Spleen (tissue), 7 donors: ENCODE data around the gene TENM4.

Experiments
- POLR2A ChIP-seq, 3 donors: fragments of 450-650 bp; IDR thresholded peaks; one replicate each; pipeline ENCODE4 v1.5.1; 2017; ENCODE audit warnings: antibody characterized with exemption in 3 of 3, mild to moderate bottlenecking in 1 of 3
- POLR2AphosphoS5 ChIP-seq, 3 donors: sonication (generic); formaldehyde crosslinking; IDR thresholded peaks; one replicate each; pipeline ENCODE4 v1.5.1; 2017; ENCODE audit warnings: antibody characterized with exemption in 3 of 3
- TF ChIP-seq, protein P1 (sequence below), 11 experiments: fragments of 200-600 bp in 7 of 11; fragments of 450-650 bp in 4 of 11; sonication (generic) in 4 of 11; IDR thresholded peaks in 8 of 11; conservative IDR thresholded peaks in 3 of 11; 1 replicate in 7 of 11; 2 replicates in 4 of 11; pipeline versions ENCODE4 v1.4.0 to v1.8.0; 2016 to 2021; ENCODE audit warnings: antibody characterized with exemption in 11 of 11, inconsistent platforms in 4 of 11, mild to moderate bottlenecking in 1 of 11
- donor health status: DM: no; HTN: no; CAD: no; lungs with moderate emphysema.
- donor health status: DM: no; HTN: no; CAD: no.
- donor health status: DM: no; HTN: no; CAD: no.

DNA sequence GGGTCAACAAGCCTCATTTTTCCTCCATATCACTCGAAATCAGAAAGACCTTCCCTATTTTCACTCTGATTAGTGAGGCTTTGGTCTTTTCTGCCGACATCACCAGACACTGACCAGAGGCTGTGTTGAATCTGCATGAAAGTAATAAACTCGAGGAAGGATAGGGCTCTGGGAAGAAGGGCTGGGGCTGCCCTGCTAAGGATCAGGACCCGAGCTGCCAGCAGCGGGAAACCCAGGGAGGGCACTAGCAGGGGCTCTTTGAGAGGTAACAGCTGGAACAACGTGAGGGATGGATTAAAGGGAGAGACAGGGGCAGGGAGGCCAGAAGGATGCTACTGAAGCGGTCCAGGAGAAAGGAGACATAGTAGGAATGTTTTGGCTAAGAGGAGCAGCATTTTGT, 488.7 kb downstream of the TENM4 start:
- TF ChIP-seq, protein P1, sequence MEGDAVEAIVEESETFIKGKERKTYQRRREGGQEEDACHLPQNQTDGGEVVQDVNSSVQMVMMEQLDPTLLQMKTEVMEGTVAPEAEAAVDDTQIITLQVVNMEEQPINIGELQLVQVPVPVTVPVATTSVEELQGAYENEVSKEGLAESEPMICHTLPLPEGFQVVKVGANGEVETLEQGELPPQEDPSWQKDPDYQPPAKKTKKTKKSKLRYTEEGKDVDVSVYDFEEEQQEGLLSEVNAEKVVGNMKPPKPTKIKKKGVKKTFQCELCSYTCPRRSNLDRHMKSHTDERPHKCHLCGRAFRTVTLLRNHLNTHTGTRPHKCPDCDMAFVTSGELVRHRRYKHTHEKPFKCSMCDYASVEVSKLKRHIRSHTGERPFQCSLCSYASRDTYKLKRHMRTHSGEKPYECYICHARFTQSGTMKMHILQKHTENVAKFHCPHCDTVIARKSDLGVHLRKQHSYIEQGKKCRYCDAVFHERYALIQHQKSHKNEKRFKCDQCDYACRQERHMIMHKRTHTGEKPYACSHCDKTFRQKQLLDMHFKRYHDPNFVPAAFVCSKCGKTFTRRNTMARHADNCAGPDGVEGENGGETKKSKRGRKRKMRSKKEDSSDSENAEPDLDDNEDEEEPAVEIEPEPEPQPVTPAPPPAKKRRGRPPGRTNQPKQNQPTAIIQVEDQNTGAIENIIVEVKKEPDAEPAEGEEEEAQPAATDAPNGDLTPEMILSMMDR (IDR thresholded peaks at IDR 0.05 in 8 of 11, conservative IDR thresholded peaks at IDR 0.05 in 3 of 11): no peak
- TF ChIP-seq POLR2A (IDR thresholded peaks at IDR 0.05) (no peak), POLR2AphosphoS5 (IDR thresholded peaks at IDR 0.05) (no peak)
